ENCODE measurements around the gene SH3TC1. TPM values are rescaled to one million over a fixed set of nuclear protein-coding genes. Genes with fewer than 3 reads are reported as not detected.

SH3TC1 gene
- total and polyA plus RNA-seq, 2 of the 8 experiments (the other 6 are each of a cell fraction or from before 2014, with no cell fraction given), result 0.15 TPM; not detected in 1

DNA sequence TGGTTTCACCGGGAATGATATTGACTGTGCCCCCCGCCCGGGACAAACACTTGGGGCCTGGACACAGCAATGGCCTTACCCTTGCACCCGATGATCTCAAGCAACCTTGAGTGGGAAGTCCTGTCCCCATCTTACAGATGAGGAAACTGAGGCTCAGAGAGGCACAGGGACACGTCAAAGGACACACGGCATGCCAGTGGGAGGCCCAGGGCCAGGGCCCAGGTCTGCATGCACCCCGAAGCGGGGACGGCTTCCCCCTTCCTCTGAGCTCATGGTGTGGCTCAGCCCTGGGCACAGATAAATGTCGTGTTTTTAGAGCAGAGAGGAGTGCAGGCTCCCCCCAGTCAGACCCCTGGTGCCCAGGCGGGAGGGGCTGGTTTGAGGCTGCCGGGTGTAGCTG, 36.6 kb downstream of the SH3TC1 start:
- peaks cover 0 to 12% of the 10 kb centered on the region in 2 experiments for H4K20me1 ChIP-seq (replicated peaks in 1 of 2; ENCODE audit: control insufficient read depth in 1 of 2, insufficient read depth in 2 of 2, low read length in 2 of 2)
- H2AFZ ChIP-seq (ENCODE audit: low read length), result no peak overlapping the region
- WGBS, 2 experiments (ENCODE audit: extremely low coverage in 1 of 2, insufficient coverage in 1 of 2, insufficient read length in 1 of 2, insufficient replicate concordance in 2 of 2, low coverage in 1 of 2, low lambda C conversion rate in 2 of 2, missing lambda C conversion rate in 1 of 2), result 89% methylated on average over 10 of the region's 12 CpGs; no CpG with 5 or more reads in 1 of the 2 experiments
- no peak overlapping the region for H3K4ac ChIP-seq (replicated peaks; ENCODE audit: insufficient read length, low read depth, low read length)
- H3K56ac ChIP-seq (replicated peaks; ENCODE audit: insufficient read length, low read depth, low read length), result no peak overlapping the region
- peaks cover 3% of the 10 kb centered on the region; the same call in 1 of the 2 replicates for H3K79me1 ChIP-seq (ENCODE audit: low read depth, low read length)
- ChIA-PET CTCF (ENCODE audit: partially characterized antibody) (interaction anchor here (0.6 to 5.1 kb wide), 19 partner anchors 9 to 179 kb away, joined by 3 to 68 read pairs (median 4); no protein-coding TSS in a partner anchor), POLR2A (ENCODE audit: partially characterized antibody) (no interaction called here)
- H3K23me2 ChIP-seq (ENCODE audit: low read depth, low read length), result peaks cover 10% of the 10 kb centered on the region; the same call in 1 of the 2 replicates
- H3K4me2 ChIP-seq (ENCODE audit: insufficient read depth in 1 of 2, low read depth in 2 of 2, low read length in 2 of 2), result no peak overlapping the region
- no peak overlapping the region for H3K27ac ChIP-seq (ENCODE audit: low read depth, low read length)
- no peak overlapping the region for H2BK12ac ChIP-seq (ENCODE audit: low read depth, low read length)
- no peak overlapping the region for H3K23ac ChIP-seq (ENCODE audit: insufficient read length)
- no peak overlapping the region for H3K18ac ChIP-seq (ENCODE audit: extremely low read depth, low read length)
- H3K14ac ChIP-seq (ENCODE audit: insufficient read length), result no peak overlapping the region
- no peak overlapping the region for H3K4me3 ChIP-seq (ENCODE audit: extremely low read depth in 1 of 4, insufficient read depth in 2 of 4, low read depth in 3 of 4, low read length in 4 of 4)
- H3K79me2 ChIP-seq (ENCODE audit: control insufficient read depth in 1 of 2, insufficient read depth in 2 of 2, low read length in 2 of 2), result no peaks in the 10 kb centered on the region
- H4K91ac ChIP-seq (replicated peaks; ENCODE audit: insufficient read length, low read length), result no peak overlapping the region
- H2BK5ac ChIP-seq (ENCODE audit: low read depth, low read length), result no peak overlapping the region; the same call in 1 of the 2 replicates
- H2AK5ac ChIP-seq (ENCODE audit: low read depth, low read length), result no peak overlapping the region
- no peak overlapping the region for H4K8ac ChIP-seq (ENCODE audit: extremely low read depth, insufficient read depth, low read length)
- H2BK20ac ChIP-seq (ENCODE audit: low read length), result no peak overlapping the region
- peaks cover 0 to 6% (median 2%) of the 10 kb centered on the region in 4 experiments; a peak in 5 of 7 replicates for H3K4me1 ChIP-seq (replicated peaks in 1 of 4; ENCODE audit: control insufficient read depth in 3 of 4, insufficient read depth in 4 of 4, low read length in 3 of 4)
- H3K27me3 ChIP-seq (replicated peaks in 1 of 4; ENCODE audit: control insufficient read depth in 3 of 4, extremely low read depth in 1 of 4, insufficient read depth in 3 of 4, low read length in 3 of 4), result no peaks in the 10 kb centered on the region
- no peak overlapping the region for H2BK120ac ChIP-seq (replicated peaks; ENCODE audit: low read depth, low read length)
- H3K9me3 ChIP-seq (ENCODE audit: insufficient read depth in 2 of 2, low read depth in 1 of 2, low read length in 1 of 2), result no peaks in the 10 kb centered on the region; a peak in 1 of 4 replicates
- FAIRE-seq (no peak), DNase-seq (ENCODE audit: low read depth in 1 of 2, low spot score in 2 of 2) (no peak)
- no peaks in the 10 kb centered on the region; a peak in 1 of 8 replicates for H3K36me3 ChIP-seq (ENCODE audit: control insufficient read depth in 2 of 4, insufficient read depth in 4 of 4, low read length in 3 of 4)
- no peak overlapping the region for H2BK15ac ChIP-seq (ENCODE audit: low read length)
- H4K5ac ChIP-seq (ENCODE audit: insufficient read length, low read depth, low read length), result no peak overlapping the region
- no peak overlapping the region for H3K9ac ChIP-seq (replicated peaks in 1 of 4; ENCODE audit: extremely low read depth in 1 of 4, low read depth in 3 of 4, low read length in 3 of 4)
- TF ChIP-seq CBX8 (IDR thresholded peaks at IDR 0.05; ENCODE audit: borderline replicate concordance, low read depth, low read length) (no peak), CEBPB (IDR thresholded peaks at IDR 0.05; ENCODE audit: low read depth, low read length) (no peak), TAF7 (optimal IDR thresholded peaks at IDR 0.05; ENCODE audit: borderline replicate concordance, low read depth, low read length) (no peak), HDAC2 (IDR thresholded peaks at IDR 0.05; ENCODE audit: borderline replicate concordance in 1 of 2, low read depth in 2 of 2, low read length in 2 of 2) (no peak), RNF2 (IDR thresholded peaks at IDR 0.05; ENCODE audit: borderline replicate concordance, low read depth, low read length, missing control alignments, poor library complexity, severe bottlenecking) (no peak), TCF12 (IDR thresholded peaks at IDR 0.05; ENCODE audit: low read depth, low read length) (no peak), EP300 (IDR thresholded peaks at IDR 0.05; ENCODE audit: borderline replicate concordance in 1 of 2, low read depth in 2 of 2, low read length in 2 of 2) (no peak), RFX5 (IDR thresholded peaks at IDR 0.05; ENCODE audit: borderline replicate concordance, low read depth, low read length) (no peak), EZH2 (IDR thresholded peaks at IDR 0.05; ENCODE audit: low read depth, low read length, severe bottlenecking) (no peak), KDM5A (IDR thresholded peaks at IDR 0.05; ENCODE audit: low read length) (no peak)
- TF ChIP-seq, protein P1, sequence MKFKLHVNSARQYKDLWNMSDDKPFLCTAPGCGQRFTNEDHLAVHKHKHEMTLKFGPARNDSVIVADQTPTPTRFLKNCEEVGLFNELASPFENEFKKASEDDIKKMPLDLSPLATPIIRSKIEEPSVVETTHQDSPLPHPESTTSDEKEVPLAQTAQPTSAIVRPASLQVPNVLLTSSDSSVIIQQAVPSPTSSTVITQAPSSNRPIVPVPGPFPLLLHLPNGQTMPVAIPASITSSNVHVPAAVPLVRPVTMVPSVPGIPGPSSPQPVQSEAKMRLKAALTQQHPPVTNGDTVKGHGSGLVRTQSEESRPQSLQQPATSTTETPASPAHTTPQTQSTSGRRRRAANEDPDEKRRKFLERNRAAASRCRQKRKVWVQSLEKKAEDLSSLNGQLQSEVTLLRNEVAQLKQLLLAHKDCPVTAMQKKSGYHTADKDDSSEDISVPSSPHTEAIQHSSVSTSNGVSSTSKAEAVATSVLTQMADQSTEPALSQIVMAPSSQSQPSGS (IDR thresholded peaks at IDR 0.05; ENCODE audit: low read length), result no peak
